OCI-LY1 (cell line): ENCODE measurements around the gene FAT1.

Source experiments
- H2AFZ ChIP-seq: fragments of 200-600 bp; sonication (generic), shearing (Covaris generic); 2 replicates; pipeline ENCODE4 v1.6.0; 2014; ENCODE audit warnings: antibody characterized with exemption, mild to moderate bottlenecking, low read length
- H3F3A ChIP-seq: fragments of 200-600 bp; sonication (generic), shearing (Covaris generic); 2 replicates; pipeline ENCODE4 v1.6.0; 2014; ENCODE audit warnings: mild to moderate bottlenecking, antibody characterized with exemption, low read length, moderate library complexity; ENCODE audit not compliant: insufficient read depth
- H3K27ac ChIP-seq: fragments of 200-600 bp; sonication (generic); 2 replicates; pipeline ENCODE4 v1.5.1; 2014; ENCODE audit warnings: low read length, mixed run types, mild to moderate bottlenecking, low read depth; ENCODE audit not compliant: poor library complexity, severe bottlenecking
- H3K27me3 ChIP-seq: fragments of 200-600 bp; sonication (generic); 2 replicates; pipeline ENCODE4 v1.6.0; 2014; ENCODE audit warnings: antibody characterized with exemption, mild to moderate bottlenecking, low read length, moderate library complexity; ENCODE audit not compliant: insufficient read depth
- H3K36me3 ChIP-seq: fragments of 200-600 bp; sonication (generic); 2 replicates; pipeline ENCODE4 v1.6.1; 2014; ENCODE audit warnings: mild to moderate bottlenecking, antibody characterized with exemption, low read length, moderate library complexity, mixed read lengths; ENCODE audit not compliant: insufficient read depth
- H3K4me1 ChIP-seq: fragments of 200-600 bp; sonication (generic); 2 replicates; pipeline ENCODE4 v1.5.1; 2014; ENCODE audit warnings: mild to moderate bottlenecking, low read length, moderate library complexity; ENCODE audit not compliant: insufficient read depth, severe bottlenecking
- H3K4me2 ChIP-seq: fragments of 200-600 bp; sonication (generic), shearing (Covaris generic); 2 replicates; pipeline ENCODE4 v1.6.1; 2014; ENCODE audit warnings: low read length
- H3K4me3 ChIP-seq: fragments of 200-600 bp; sonication (generic); 2 replicates; pipeline ENCODE4 v1.5.1; 2014; ENCODE audit warnings: low read length, low read depth, mild to moderate bottlenecking, mixed read lengths; ENCODE audit not compliant: poor library complexity, severe bottlenecking
- H3K79me2 ChIP-seq: fragments of 200-600 bp; shearing (Covaris generic); 2 replicates; pipeline ENCODE4 v1.6.1; 2016; ENCODE audit warnings: mixed run types, low read length, mixed read lengths; ENCODE audit not compliant: insufficient read depth
- H3K9ac ChIP-seq: fragments of 200-600 bp; sonication (generic), shearing (Covaris generic); 2 replicates; pipeline ENCODE4 v1.6.1; 2014; ENCODE audit warnings: mild to moderate bottlenecking, low read length, mixed read lengths
- H3K9me2 ChIP-seq: fragments of 200-600 bp; sonication (generic), shearing (Covaris generic); 2 replicates; pipeline ENCODE4 v1.6.1; 2014; ENCODE audit warnings: low read depth, mild to moderate bottlenecking, low read length, mixed read lengths
- H3K9me3 ChIP-seq: fragments of 200-600 bp; shearing (Covaris generic); 2 replicates; pipeline ENCODE4 v1.6.1; 2014; ENCODE audit warnings: low read length, mixed read lengths
- H4K20me1 ChIP-seq: fragments of 200-600 bp; sonication (generic), shearing (Covaris generic); 2 replicates; pipeline ENCODE4 v1.6.0; 2016; ENCODE audit warnings: mild to moderate bottlenecking, low read length; ENCODE audit not compliant: insufficient read depth
- CTCF ChIP-seq: fragments of 200-600 bp; sonication (generic), shearing (Covaris generic); IDR thresholded peaks from 2 replicates; pipeline ENCODE4 v1.5.1; 2017; ENCODE audit warnings: mild to moderate bottlenecking, antibody characterized with exemption, low read length, moderate library complexity, mixed read lengths
- EZH2 ChIP-seq: fragments of 200-600 bp; sonication (generic), shearing (Covaris generic); IDR thresholded peaks from 2 replicates; pipeline ENCODE4 v1.8.0; 2017; ENCODE audit warnings: borderline replicate concordance, mixed run types, mild to moderate bottlenecking, antibody characterized with exemption, low read length, moderate library complexity, mixed read lengths

The FAT1 gene

GRCh38 chr4:186643501-186644310 is 80.0 kb downstream of the FAT1 start:
- H3K36me3 ChIP-seq, result no peaks in the 10 kb centered on the region
- no peak overlapping the region for H3K4me2 ChIP-seq
- no peaks in the 10 kb centered on the region for H4K20me1 ChIP-seq
- TF ChIP-seq CTCF (no peak), EZH2 (no peak)
- H3K27ac ChIP-seq, result no peak overlapping the region
- 0 out of 2 replicates have a peak overlapping the region, but pooled peaks have one; percentile 23 for H2AFZ ChIP-seq
- no peaks in the 10 kb centered on the region for H3F3A ChIP-seq
- H3K4me1 ChIP-seq, result peaks cover 9% of the 10 kb centered on the region
- H3K9me2 ChIP-seq, result no peaks in the 10 kb centered on the region
- H3K9ac ChIP-seq, result no peak overlapping the region
- no peaks in the 10 kb centered on the region for H3K27me3 ChIP-seq
- no peaks in the 10 kb centered on the region for H3K79me2 ChIP-seq
- no peaks in the 10 kb centered on the region for H3K9me3 ChIP-seq
- no peak overlapping the region for H3K4me3 ChIP-seq

GRCh38 chr4:186642998-186643397 is 80.7 kb downstream of the FAT1 start:
- TF ChIP-seq CTCF (no peak), EZH2 (no peak)
- Histone ChIP-seq H3K4me2 (no peak overlapping the region), H3K9me3 (no peaks in the 10 kb centered on the region), H3K9me2 (no peaks in the 10 kb centered on the region), H3K79me2 (no peaks in the 10 kb centered on the region), H3K27ac (no peak overlapping the region), H3F3A (no peaks in the 10 kb centered on the region), H2AFZ (0 out of 2 replicates have a peak overlapping the region, but pooled peaks have one; percentile 32), H3K9ac (no peak overlapping the region), H4K20me1 (no peaks in the 10 kb centered on the region), H3K4me3 (no peak overlapping the region), H3K4me1 (peaks cover 9% of the 10 kb centered on the region), H3K27me3 (no peaks in the 10 kb centered on the region), H3K36me3 (no peaks in the 10 kb centered on the region)

GRCh38 chr4:186642530-186642929 is 81.1 kb downstream of the FAT1 start:
- Histone ChIP-seq H3K79me2 (no peaks in the 10 kb centered on the region), H2AFZ (0 out of 2 replicates have a peak overlapping the region, but pooled peaks have one; percentile 32), H3K4me2 (no peak overlapping the region), H3K27ac (no peak overlapping the region), H3F3A (no peaks in the 10 kb centered on the region), H3K9me3 (no peaks in the 10 kb centered on the region), H3K36me3 (no peaks in the 10 kb centered on the region), H3K4me1 (peaks cover 9% of the 10 kb centered on the region), H4K20me1 (no peaks in the 10 kb centered on the region), H3K27me3 (no peaks in the 10 kb centered on the region), H3K9me2 (no peaks in the 10 kb centered on the region), H3K9ac (no peak overlapping the region), H3K4me3 (no peak overlapping the region)
- no peak for TF ChIP-seq EZH2
- TF ChIP-seq CTCF, result no peak
